HG03103 (cell line): ENCODE measurements around the gene TSNAXIP1.

Experiments used
- ATAC-seq: cut with Tn5 transposase; IDR thresholded peaks from one replicate; pipeline ENCODE4 v1.9.1; 2021; ENCODE audit warnings: low read depth; ENCODE audit not compliant: unreplicated experiment

The TSNAXIP1 gene

DNA sequence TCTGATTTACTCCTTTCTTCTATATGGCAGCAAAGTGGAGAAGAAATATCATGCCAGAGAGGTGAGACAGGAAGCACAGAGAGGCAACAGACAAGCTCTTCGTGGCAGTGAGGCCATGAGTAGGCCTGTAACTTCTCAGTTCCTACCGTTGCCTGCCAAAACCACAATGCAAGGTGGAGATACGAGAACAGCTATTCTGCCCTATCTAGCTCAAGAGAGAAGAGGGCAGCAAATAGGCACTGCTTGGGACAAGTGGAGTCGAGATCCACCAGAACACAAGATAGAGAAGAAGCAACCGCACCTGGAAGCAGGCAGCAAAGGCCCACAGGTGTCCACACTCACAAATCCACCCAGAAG, 25.1 kb upstream of the TSNAXIP1 start:
- no peak for ATAC-seq

DNA sequence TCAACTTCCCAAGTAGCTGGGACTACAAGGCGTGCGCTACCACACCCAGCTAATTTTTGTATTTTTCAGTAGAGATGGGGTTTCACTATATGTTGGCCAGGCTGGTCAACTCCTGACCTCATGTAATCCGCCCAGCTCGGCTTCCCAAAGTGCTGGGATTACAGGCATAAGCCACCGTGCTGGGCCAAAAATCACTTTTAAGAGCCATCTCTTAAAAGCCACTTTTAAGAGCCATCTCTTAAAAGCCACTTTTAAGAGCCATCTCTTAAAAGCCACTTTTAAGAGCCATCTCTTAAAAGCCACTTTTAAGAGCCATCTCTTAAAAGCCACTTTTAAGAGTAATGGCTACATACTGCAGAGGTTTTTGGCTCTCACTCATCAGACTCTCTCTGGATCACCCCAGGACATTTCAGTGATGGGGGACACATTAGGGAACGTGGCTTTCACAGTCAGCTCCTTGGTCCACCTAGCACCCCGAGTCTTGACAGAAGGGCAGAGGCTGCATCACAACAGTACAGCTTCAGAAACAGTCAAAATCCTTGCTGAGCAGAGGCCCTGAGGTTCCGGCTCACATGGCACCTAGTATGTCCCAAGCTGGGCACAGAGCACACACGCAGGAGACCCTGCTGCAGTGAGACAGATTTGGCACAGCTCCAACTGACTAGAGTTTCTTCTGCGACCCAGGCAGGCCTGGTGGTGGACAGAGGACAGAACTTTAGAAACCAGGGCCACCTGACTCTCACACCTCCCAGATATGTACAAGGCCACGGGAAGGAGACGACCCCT, 23.9 kb upstream of the TSNAXIP1 start:
- ATAC-seq, result no peak

DNA sequence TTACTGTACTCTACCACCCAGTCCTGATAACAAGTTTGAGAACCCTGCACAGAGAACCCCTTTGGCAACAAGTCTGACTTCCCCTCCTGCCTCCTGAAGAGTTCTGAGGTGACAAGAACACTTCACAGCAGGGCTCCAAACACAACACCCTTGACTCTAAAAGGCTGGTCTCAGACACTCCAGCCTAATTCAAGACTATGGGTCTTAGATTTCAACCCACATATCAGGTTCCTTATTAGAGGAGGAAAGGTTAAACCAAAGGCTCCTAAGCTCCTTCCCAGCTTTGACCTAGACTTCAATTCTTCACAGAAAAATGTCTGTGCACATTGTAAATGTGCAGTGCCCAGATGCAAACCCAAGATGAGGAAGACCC, 23.4 kb upstream of the TSNAXIP1 start:
- ATAC-seq, result no peak

DNA sequence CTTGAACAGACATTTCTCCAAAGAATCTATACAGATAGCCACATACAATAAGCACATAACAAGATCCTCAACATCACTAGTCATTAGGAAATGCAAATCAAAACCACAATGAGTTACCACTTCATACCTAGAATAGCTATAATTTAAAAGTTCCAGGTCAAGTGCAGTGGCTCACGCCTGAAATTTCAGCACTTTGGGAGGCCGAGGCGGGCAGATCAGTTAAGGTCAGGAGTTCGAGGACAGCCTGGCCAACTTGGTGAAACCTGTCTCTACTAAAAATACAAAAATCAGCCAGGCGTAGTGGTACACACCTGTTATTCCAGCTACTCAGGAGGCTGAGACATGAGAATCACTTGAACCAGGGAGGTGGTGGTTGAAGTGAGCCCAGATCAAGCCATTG, 20.2 kb upstream of the TSNAXIP1 start:
- ATAC-seq, result no peak

DNA sequence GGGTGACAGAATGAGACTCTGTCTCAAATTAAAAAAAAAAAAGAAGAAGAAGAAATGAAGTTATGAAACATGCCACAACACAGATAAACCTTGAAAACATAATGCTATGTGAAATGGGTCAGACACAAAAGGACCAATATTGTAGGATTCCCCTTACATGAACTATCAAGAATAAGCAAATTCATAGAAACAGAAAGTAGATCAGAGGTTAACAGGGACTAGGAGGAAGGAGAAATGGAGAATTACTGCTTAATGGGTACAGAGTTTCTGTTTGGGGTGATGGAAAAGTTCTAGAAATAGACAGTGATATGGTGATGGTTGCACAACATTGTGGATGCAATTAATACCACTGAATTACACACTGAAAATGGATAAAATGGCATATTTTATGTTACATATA, 16.6 kb upstream of the TSNAXIP1 start:
- ATAC-seq, result no peak

DNA sequence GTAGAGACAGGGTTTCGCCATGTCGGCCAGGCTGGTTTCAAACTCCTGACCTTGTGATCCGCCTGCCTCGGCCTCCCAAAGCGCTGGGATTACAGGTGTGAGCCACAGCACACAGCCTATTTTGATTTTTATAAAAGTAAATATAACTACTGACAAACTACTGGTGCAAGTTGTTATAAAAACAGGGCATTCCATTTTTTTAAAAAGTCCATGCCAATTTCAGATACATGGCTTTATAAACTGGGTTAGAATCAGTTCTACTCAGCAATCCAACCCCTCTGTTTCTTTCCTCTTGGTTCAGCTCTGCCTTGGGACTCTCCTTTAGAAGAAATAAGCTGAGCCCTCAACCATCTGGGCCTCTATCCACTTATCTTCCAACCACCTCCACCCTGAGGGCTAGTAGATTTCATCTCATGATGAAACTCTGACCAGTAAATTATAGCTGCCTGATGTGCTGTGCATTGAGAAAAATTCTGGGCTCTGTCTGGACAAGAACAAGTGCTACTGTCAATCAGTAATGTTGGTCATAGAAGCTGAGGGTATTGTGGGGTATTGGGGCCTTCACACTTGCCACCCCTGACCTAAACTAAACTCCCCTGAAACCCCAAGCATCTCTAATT, 10.5 kb upstream of the TSNAXIP1 start:
- no peak for ATAC-seq

DNA sequence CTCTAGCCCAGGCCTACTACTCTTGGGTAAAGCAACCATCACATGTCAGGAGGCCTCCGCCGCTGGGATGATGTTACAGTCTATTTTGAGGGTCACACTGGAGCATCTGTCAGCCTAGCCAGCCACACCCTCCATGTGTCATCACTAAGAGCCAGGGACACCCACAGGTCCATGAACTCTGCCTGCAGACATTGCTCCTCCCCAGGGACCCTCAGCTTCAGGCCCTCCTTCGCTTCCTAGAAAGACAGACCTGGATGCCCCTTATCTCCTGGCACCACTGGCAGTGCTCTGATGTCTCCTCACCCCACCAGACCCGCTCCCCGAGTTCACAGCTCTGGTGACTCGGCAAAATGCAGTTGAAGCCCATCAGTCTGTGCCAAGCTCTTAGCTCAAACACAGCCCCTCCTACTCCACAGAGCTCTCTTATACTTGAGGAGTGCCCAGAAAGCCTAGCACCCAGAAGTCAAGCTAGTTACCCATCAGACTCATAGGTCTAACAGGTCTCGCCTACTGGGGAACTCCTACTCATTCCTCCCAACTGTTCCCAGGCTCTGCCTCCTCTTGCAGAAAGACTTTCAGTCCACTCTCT, 6.3 kb upstream of the TSNAXIP1 start:
- no peak for ATAC-seq

DNA sequence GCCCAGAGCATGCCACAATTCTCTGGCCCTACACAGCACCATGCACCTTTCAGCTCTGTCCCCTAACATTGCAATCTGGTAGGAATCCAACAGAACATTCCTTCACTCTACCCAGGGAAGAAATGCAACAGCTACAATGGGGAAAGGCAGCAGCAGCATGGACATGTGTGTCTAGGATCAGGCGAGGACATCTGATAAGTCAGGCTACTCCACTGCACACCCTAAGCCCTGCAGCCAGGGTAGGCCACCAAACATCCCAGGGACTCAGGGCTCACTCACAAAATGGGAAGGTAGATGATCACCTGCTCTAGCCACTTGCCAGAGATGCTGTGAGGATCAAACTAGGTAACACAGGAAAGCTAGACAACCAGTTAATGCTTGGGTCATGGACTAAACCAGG, 5.4 kb upstream of the TSNAXIP1 start:
- ATAC-seq, result no peak

DNA sequence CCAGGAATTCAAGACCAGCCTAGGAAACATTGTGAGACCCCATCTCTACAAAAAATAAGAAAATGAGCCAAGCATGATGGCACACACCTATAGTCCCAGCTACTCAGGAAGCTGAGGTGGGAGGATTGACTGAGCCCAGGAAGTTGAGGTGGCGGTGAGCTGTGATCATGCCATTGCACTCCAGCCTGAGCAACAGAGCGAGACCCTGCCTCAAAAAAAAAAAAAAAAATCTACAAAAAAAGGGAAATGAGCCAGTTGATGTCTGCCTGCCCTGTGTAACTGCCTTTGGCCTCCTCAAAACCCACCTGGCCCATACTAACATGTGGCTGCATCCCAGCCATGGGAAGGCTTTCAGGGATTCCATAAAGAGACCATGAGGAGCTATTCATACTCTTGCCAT, 4.8 kb upstream of the TSNAXIP1 start:
- ATAC-seq, result no peak

DNA sequence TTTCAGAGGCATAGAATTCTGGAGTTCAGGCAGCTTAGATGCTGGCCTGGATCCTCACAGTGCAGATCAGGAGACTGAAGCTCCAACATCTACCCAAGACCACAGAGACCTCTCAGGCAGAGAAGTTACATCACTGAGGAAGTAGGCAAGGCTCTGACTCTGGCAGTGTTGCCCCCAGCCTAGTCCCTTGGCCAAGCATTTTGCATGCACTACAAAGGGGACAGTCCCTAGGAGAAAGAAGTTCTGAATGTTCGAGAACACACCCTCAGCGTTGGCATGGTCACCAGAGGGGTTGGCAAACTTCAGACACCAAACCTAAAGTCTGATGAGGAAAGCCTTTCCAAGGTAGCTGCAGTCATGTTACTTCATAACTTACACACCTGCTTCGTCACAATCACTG, 2.8 kb upstream of the TSNAXIP1 start:
- no peak for ATAC-seq

DNA sequence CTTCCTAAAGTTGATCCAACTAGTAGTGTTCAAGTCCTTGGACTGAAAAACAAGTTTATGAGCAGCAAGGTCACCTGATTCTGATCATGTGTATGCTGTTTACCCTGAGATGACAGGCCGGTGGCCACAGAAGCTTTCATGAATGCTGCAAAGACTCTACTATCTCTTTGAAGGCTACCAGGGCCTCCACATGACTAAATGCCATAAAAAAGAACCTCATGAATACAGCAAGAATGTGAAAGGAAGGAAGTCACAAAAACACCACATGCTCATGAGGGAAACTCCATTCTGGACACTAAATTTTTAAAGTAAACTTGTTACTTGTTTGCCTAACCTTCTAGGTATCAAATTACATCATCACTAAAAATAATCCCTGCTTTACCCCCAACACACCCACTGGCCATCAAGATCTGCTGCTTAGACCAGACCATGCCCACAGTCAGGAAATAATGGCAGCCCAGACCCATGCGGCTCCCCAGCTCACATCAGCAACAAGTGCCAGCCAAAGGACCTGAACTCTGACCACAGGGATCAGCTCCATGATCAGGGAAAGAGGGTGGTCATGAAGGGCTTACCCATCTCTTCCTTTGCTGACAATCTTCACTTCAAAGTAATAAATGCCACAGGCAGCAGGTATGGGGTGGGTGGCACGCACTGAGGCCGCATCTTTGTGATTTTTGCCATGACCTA, 1.7 kb upstream of the TSNAXIP1 start:
- no peak for ATAC-seq

DNA sequence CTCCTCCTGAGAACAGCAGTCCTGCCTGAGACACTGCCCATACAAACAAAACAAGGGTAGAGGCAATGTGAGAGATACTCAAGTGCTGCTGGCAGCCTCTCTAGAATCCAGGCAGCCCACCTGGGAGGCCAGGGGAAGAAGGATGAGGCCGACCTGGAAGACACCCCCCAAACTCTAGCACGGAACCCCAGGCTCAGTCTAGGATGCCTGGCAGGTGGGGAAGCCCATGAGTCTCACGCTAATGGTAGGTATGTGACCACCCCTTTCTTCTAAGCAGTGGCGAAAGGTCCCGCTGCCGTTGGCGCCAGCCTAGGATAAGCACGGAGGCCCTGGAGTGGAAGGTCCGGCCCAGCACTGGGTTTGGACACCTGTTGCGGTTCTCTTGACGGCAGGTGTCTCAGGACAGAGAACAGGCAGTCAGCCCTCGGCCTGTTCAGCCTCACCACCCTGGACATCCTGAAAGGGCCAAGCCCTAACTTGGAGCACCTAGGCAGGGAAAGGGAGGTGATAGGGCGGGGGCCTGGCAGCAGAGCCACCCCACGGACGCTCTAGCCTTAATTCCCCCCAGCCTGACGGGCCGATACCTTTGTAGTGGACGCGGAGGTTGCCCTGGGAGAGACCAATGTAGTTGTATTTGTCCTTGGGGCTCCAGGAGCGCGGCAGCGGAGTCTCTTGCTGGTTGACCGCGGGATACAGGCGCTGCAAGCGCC, 816 bp upstream of the TSNAXIP1 start:
- peak; percentile 1 for ATAC-seq

DNA sequence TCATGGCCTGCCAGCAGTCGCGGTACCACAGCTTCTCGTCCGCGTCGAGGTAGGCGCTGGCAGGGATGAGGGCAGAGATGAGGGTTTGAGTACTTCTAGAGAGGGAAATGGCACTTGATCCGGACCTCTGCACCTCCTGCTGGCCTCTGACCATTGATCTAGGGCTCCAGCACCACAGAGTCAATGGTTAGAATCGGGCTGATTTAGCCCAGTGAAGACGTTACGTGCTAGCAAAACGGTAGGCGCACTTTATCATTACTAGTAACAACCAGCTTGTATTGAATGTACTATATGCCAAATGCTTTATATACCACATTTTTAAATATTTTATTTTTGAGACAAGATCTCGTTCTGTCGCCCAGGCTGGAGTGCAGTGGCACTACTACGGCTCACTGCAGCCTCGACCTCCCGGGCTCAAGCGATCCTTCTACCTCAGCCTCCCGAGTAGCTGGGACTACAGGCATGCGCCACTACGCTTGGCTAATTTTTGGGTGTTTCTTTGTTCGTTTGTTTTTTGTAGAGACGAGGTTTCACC, 526 bp downstream of the TSNAXIP1 start:
- ATAC-seq, result no peak

DNA sequence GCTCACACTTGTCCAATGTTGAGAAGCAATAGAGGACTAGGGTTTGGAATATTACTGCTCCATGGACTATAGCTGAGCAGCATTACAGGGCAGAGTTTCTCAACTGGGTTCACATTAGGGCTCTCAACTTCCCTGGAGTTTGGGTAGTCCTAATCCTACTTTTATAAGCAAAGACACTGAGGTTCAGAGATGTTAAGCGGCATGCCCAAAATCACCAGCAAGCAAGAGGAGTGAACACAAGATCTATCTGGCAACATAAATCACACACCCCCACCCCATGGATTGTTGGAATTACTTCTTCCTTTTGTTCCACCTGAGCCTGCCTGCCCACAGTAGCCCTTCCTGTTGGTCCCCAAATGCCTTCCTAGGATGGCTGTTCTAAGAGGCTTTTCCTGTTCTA, 5.2 kb downstream of the TSNAXIP1 start:
- no peak for ATAC-seq

DNA sequence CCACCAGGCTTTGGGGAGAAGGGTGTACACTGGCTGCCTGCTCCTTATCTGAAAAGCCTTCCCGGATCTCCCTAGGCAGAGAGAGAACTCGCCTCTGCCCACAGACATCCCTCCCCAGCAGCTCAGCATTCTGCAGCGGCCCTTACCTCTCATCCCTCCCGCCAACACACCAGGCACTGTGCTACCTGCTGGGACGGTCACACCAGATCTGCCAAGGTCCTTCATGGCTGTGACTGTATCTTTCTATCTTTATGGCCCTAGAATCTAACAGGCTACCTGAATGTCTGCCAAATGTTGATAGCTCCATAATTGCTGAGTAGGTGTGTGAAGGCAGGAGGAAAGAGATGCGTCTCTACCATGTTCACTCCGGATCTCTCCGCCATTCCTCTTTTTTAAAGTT, 7.9 kb downstream of the TSNAXIP1 start:
- ATAC-seq, result no peak

DNA sequence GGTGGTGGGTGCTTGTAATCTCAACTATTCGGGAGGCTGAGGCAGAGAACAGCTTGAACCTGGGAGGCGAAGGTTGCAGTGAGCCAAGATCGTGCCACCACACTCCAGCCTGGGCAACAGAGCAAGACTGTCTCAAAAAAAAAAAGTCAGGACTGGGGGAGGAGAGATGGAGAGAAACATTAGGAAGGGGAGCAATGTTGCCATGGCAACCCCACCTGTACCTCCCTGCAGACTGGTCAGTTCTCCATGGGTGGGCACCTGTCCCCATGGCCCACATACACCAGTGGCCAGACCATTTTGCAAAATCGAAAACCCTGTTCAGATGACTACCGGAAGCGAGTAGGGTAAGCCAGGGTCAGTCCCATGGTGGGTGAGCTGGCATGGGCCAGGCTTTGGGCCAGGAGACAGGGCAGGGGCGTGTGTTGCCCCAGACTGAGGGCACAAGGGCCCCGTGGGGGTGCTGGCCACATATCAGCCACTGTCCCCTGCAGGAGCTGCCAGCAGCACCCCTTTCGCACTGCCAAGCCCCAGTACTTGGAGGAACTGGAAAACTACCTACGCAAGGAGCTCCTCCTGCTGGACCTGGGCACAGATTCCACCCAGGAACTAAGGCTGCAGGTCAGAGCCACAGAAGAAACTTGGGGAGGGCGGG, 14.0 kb downstream of the TSNAXIP1 start:
- no peak for ATAC-seq

DNA sequence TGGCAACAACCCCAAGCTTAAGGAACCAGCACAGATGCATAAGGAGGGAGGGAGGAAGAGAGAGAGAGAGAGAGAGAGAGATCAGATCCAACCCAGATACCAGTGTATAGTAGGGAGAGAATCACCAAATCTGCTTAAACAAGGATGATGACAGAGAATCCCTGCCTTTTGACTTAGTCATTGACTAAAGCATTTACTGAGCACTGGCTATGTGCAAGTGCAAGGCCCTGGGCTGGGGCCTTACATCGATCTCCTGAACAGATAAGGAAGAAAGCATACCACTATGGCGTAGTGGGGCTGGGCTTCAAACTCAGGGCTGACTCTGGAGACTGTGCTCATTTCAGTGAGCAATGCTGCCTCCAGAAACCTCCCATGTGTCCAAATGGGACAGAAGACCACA, 15.8 kb downstream of the TSNAXIP1 start:
- ATAC-seq, result no peak

DNA sequence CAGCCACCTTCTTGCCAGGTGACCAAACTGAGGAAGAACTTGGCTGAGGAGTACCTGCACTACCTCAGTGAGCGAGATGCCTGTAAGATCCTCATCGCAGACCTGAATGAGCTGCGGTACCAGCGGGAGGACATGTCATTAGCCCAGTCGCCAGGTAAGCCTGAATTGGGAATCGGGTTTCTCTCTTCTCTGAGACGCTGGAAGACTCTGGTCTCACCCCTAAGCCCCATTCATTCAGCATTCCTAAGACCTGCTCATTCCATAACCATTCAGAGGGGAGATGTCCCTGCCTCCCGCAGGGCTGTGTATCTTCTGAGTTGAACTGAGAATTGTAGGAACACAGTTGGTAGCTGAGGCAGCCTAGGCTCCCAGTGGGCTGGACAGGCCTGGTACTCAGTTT, 18.4 kb downstream of the TSNAXIP1 start:
- ATAC-seq, result no peak

DNA sequence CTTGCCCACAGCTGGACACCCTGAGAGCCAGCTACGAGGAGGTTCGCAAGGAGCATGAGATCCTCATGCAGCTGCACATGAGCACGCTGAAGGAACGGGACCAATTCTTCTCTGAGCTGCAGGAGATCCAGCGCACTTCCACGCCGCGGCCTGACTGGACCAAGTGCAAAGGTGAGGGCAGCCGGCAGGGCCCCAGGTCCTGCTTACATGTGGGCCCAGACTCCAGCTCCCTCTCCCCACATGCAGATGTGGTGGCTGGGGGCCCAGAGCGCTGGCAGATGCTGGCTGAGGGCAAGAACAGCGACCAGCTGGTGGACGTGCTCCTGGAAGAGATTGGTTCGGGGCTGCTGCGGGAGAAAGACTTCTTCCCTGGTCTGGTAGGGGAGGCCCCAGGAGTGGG, 19.2 kb downstream of the TSNAXIP1 start:
- no peak for ATAC-seq

DNA sequence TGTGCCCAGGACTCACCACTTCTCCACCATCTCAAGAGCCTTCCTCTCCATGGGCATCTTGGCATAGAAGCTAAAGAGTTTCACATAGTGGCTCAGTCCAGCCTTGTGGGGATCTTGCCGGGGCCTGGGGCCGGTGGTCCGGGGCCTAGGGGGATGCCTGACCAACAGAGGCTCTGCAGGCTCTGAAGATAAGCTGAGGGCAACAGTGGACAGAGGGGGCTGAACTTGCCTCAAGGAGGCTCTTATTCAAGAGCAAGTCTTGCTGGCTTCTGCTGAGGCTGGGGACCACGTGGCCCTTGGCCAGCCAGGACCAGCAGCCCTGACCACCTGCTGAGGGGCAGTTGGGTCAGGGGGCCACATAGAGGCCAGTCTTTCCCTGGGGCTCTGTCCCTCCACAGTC, 22.0 kb downstream of the TSNAXIP1 start:
- ATAC-seq, result no peak
